ENCODE measurements around the gene TMIE. TPM values are rescaled to one million over a fixed set of nuclear protein-coding genes. Genes with fewer than 3 reads are reported as not detected.

Gene TMIE
- total and polyA plus RNA-seq, 10 of the 15 experiments (the other 5 are each of a cell fraction or from before 2014, with no cell fraction given) = not detected

DNA sequence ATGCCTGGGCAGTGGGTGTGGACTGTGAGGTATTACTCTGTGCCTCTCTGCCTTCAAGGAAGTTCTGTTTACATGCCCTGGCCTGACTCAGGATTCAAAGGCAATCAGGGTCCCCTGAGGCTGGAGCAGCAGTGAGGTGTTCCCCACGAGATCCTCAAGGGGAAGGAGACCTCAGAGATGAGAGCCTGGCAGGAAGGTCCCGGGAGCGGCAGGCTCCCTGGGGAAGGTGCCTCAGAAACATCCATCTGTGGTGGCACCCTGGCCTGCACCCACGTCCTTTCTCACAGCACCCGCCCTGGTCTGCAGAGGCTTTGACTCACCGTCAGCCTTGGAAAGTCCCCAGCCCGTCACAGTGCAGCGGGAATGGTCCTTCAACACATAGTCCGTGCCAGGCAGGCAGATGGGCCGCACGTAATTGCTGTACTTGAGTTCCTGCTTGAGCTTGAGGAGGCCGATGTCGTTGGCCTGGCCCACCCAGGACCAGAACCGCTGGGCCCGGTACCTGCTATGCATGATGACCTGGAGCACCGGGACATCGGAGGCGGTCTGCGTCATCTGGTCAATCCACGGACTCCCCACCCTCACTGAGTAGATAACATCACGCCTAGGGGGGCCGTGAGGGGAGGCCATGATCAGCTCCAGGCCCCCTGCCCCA, 12.8 kb downstream of the TMIE start:
- no peak overlapping the region for H3K4me3 ChIP-seq
- peak; percentile 71 for DNase-seq (ENCODE audit: low read depth, low spot score)
- WGBS (ENCODE audit: insufficient coverage, insufficient replicate concordance, low lambda C conversion rate, missing lambda C conversion rate) = 25% methylated on average over 22 of the region's 22 CpGs
- H3K4me2 ChIP-seq (ENCODE audit: control insufficient read depth, insufficient read depth) = peak overlapping the region; percentile 55
- H3K27me3 ChIP-seq (replicated peaks in 1 of 2; ENCODE audit: control insufficient read depth in 2 of 2, insufficient read depth in 2 of 2, low read length in 1 of 2) = no peaks in the 10 kb centered on the region
- ChIA-PET SMC1A (ENCODE audit: uncharacterized antibody, unreplicated experiment) (no interaction called here), RAD21 (ENCODE audit: unreplicated experiment) (interaction anchor here (1.1 kb wide), 1 partner anchor 9 kb away, joined by 3 read pairs; no protein-coding TSS in a partner anchor), POLR2A (no interaction called here), CTCF (no interaction called here)
- peak; percentile 59 for FAIRE-seq
- peak overlapping the region; percentile 25; the same call in 1 of the 2 replicates for H3K27ac ChIP-seq (ENCODE audit: control insufficient read depth, insufficient read depth)
- no peaks in the 10 kb centered on the region for H3K9me3 ChIP-seq (replicated peaks; ENCODE audit: control insufficient read depth, insufficient read depth, low read length)
- peak; percentile 96 for ATAC-seq
- no peaks in the 10 kb centered on the region for H3K36me3 ChIP-seq (ENCODE audit: control insufficient read depth in 2 of 2, insufficient read depth in 2 of 2, low read length in 1 of 2)
- no peaks in the 10 kb centered on the region for H4K20me1 ChIP-seq (ENCODE audit: control insufficient read depth, insufficient read depth)
- intact Hi-C loops (cut with micrococcal nuclease; ENCODE audit: unreplicated experiment) (no loop called here), in situ Hi-C loops (cut with MboI) (loop anchor here (5.0 to 10.0 kb wide), 2 partner anchors 183 to 661 kb away; no protein-coding TSS in a partner anchor)
- no peaks in the 10 kb centered on the region for H3K79me2 ChIP-seq (ENCODE audit: control insufficient read depth, insufficient read depth, low read length)
- H2AFZ ChIP-seq (ENCODE audit: control insufficient read depth, low read depth, low read length) = peak overlapping the region; percentile 79
- H3K4me1 ChIP-seq (ENCODE audit: control insufficient read depth, insufficient read depth, low read length) = peaks cover 16% of the 10 kb centered on the region
- BruUV-seq (replicated peaks) = no TSS peak
- H3K9ac ChIP-seq (ENCODE audit: control insufficient read depth, insufficient read depth, low read length) = peak overlapping the region; percentile 20; the same call in 1 of the 2 replicates
- TF ChIP-seq ZNF207 (IDR thresholded peaks at IDR 0.05; ENCODE audit: borderline replicate concordance) (no peak), ATF7 (IDR thresholded peaks at IDR 0.05; ENCODE audit: low read depth) (no peak; the same call in 1 of the 2 replicates), SPI1 (IDR thresholded peaks at IDR 0.05; ENCODE audit: borderline replicate concordance, insufficient read depth, low read depth, low read length) (no peak), PRDM15 (CRISPR knock-in tag; IDR thresholded peaks at IDR 0.05) (no peak), ZZZ3 (IDR thresholded peaks at IDR 0.05; ENCODE audit: control insufficient read depth, insufficient read length, low read depth) (no peak), MLLT1 (IDR thresholded peaks at IDR 0.05) (peak; percentile 64; the same call in 1 of the 2 replicates), BCL11A (IDR thresholded peaks at IDR 0.05; ENCODE audit: low read depth, low read length) (peak; percentile 68; the same call in 1 of the 2 replicates), NFIC (IDR thresholded peaks at IDR 0.05; ENCODE audit: low read depth, low read length) (no peak), PBX3 (IDR thresholded peaks at IDR 0.05; ENCODE audit: insufficient replicate concordance, low read depth, low read length) (no peak), NKRF (conservative IDR thresholded peaks at IDR 0.05) (no peak), SIX5 (IDR thresholded peaks at IDR 0.05; ENCODE audit: low read depth, low read length, severe bottlenecking) (no peak), USF2 (IDR thresholded peaks at IDR 0.05; ENCODE audit: borderline replicate concordance, low read depth, low read length) (no peak), CREB1 (IDR thresholded peaks at IDR 0.05; ENCODE audit: low read depth) (0 out of 2 replicates have a peak, but pooled peaks have one; percentile 40), YBX1 (IDR thresholded peaks at IDR 0.05) (no peak)

Measured in GM12878 (cell line).